ENCODE data around the gene THBS2.

THBS2 gene

DNA sequence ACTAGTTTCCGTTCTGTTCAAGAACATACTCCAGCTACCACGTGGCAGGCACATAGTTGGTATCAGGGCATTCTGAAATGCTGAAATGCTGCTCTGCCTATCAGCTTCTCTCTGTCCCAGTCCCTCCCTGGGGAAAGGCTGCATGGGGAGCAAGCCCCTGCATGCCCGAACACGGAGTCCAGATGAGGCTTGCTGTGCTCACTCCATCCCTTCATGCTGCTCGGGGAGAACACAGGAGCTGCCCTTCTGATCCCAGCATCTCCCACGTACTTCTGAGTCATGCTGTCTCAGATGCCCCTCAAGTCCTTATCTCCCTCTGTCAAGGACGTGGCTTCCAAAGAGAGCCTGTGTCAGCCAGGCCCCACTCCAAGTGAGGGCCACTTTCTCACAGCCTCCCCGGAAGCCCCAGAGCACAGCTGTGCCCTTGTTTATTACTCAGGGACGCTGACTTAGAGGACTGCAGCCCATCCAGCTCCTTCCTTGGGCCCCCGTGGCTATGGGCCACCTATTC is 29.4 kb downstream of the THBS2 start:
- in situ Hi-C loops (cut with HindIII; ENCODE audit: low sequenced_read_pairs), result no loop called here
- DNase-seq (ENCODE audit: low read depth), result no peak
- TF ChIP-seq, protein P1, sequence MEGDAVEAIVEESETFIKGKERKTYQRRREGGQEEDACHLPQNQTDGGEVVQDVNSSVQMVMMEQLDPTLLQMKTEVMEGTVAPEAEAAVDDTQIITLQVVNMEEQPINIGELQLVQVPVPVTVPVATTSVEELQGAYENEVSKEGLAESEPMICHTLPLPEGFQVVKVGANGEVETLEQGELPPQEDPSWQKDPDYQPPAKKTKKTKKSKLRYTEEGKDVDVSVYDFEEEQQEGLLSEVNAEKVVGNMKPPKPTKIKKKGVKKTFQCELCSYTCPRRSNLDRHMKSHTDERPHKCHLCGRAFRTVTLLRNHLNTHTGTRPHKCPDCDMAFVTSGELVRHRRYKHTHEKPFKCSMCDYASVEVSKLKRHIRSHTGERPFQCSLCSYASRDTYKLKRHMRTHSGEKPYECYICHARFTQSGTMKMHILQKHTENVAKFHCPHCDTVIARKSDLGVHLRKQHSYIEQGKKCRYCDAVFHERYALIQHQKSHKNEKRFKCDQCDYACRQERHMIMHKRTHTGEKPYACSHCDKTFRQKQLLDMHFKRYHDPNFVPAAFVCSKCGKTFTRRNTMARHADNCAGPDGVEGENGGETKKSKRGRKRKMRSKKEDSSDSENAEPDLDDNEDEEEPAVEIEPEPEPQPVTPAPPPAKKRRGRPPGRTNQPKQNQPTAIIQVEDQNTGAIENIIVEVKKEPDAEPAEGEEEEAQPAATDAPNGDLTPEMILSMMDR (IDR thresholded peaks at IDR 0.05; ENCODE audit: low read depth, low read length, missing control alignments), result no peak
- H3K4me3 ChIP-seq (ENCODE audit: low read depth, low read length), result no peak overlapping the region

DNA sequence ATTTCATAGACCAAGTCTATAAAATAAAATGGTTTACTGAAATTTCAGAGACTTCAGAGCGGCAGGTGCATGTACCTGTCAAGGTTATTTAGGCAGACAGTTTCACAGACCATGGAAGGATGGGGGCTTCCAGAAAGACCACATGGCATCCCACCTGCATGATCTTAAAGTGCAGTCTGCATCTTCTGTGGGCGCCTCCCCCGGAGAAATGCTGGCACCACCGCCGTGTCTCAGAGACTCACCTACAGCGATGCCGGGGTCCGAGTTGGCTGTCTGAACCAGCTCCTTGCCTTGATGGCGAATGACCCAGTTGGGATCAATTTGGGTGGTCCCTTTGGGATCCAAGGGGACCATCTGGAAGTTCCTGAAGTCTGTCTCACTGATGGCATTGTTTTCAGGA is 30.6 kb downstream of the THBS2 start:
- no peak for DNase-seq (ENCODE audit: low read depth)
- no peak overlapping the region for H3K4me3 ChIP-seq (ENCODE audit: low read depth, low read length)
- TF ChIP-seq, protein P1 (IDR thresholded peaks at IDR 0.05; ENCODE audit: low read depth, low read length, missing control alignments), result no peak
- in situ Hi-C loops (cut with HindIII; ENCODE audit: low sequenced_read_pairs), result no loop called here

DNA sequence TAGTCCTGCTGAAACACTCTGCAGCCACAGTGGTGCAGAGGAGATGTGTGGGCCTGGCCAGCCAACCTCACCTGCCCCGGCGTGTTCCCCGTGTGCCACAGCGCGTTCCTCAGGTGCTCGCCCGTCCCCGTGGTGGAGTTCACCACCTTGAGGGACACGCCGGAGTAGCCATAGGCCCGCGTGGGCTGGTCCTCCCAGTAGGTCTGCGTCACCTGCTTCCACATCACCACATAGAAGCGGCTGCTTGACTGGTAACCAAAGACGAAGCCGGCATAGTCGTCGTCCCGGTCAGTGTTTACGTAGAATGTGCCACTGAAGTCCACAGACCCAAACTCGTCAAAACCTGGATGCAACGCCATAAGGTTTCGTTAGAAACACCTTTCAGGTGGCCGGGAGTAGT is 31.5 kb downstream of the THBS2 start:
- in situ Hi-C loops (cut with HindIII; ENCODE audit: low sequenced_read_pairs), result no loop called here
- H3K4me3 ChIP-seq (ENCODE audit: low read depth, low read length), result no peak overlapping the region
- TF ChIP-seq, protein P1 (IDR thresholded peaks at IDR 0.05; ENCODE audit: low read depth, low read length, missing control alignments), result no peak
- no peak for DNase-seq (ENCODE audit: low read depth)

DNA sequence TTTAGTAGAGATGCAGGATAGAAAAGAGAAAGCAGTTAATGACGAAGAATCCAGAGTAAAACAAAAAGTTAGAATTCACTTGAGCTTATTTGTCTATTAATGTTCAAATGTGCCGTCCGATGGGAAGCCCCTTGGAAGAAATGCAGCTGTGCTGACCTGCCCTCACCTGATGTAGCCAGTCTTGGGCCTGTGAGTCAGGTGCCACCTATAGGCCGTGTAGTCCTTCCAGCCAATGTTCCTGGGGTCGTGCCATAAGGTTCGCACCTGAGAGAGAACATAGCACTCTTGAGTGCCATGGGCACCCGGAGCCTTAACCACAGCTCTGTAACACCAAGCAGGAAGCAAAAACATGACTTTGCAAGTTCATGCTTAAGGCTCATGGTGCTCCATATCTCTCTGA is 32.4 kb downstream of the THBS2 start:
- H3K4me3 ChIP-seq (ENCODE audit: low read depth, low read length), result no peak overlapping the region
- TF ChIP-seq, protein P1 (IDR thresholded peaks at IDR 0.05; ENCODE audit: low read depth, low read length, missing control alignments), result no peak
- in situ Hi-C loops (cut with HindIII; ENCODE audit: low sequenced_read_pairs), result no loop called here
- DNase-seq (ENCODE audit: low read depth), result no peak

DNA sequence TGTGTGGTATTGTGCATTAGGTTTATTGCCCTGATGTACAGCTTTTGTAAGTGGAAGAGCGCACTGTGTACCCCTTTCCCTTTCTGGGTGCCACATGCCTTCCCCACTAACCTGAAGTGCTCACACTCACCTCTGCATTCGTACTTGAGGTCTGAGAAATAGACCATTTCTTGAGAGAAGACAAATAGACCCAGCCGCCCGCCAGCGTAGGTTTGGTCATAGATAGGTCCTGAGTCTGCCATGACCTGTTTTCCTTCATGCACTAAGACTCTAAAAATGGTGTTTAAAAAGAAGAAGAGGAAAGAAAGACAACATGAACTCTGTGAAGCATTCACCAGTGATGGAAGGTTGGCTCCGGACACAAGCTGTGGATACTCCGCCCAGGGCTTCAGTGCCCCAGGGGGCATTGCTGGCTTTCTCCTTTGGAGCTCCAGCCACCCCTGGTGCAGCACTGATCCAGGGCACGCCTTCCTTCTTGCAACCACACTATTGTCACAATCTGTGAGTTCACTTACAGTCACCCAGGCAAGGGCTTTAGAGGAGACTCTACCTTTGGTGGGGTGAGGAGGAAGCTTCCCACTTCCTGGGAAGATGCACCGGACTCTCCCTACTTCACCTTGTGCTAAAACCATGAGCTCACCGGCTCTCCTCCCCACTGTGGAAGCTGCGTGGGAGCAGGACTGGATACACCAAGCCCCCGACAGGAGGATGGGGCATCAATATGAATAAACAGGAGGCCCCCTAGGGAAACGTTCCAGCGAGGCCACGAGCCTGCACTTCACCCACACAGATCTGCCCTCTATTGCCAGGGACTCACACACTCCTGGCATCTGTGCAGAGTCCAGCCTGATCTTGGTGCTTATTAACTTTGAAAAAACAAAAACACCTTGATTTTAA is 33.3 kb downstream of the THBS2 start:
- in situ Hi-C loops (cut with HindIII; ENCODE audit: low sequenced_read_pairs), result no loop called here
- DNase-seq (ENCODE audit: low read depth), result no peak
- H3K4me3 ChIP-seq (ENCODE audit: low read depth, low read length), result no peak overlapping the region
- TF ChIP-seq, protein P1 (IDR thresholded peaks at IDR 0.05; ENCODE audit: low read depth, low read length, missing control alignments), result no peak

DNA sequence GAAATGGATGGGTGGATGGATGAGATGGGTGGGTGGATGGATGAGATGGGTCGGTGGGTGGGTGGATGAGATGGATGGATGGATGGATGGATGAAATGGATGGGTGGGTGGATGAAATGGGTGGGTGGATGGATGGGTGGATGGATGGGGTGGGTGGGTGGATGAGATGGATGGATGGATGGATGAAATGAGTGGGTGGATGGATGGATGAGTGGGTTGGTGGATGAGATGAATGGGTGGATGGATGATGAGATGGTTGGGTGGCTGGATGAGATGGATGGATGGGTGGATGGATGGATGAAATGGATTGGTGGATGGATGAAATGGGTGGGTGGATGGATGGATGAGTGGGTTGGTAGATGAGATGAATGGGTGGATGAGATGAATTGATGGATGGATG is 35.7 kb downstream of the THBS2 start:
- no peak overlapping the region for H3K4me3 ChIP-seq (ENCODE audit: low read depth, low read length)
- in situ Hi-C loops (cut with HindIII; ENCODE audit: low sequenced_read_pairs), result no loop called here
- no peak for DNase-seq (ENCODE audit: low read depth)
- TF ChIP-seq, protein P1 (IDR thresholded peaks at IDR 0.05; ENCODE audit: low read depth, low read length, missing control alignments), result no peak

Data from astrocyte of the cerebellum (primary cell).